H9 (cell line): ENCODE measurements around the gene RAB25. TPM values are rescaled to one million over a fixed set of nuclear protein-coding genes. Genes with fewer than 3 reads are reported as not detected.

Experiments used
- DNase-seq: peaks from one replicate; pipeline ENCODE4 v3.0.0-alpha.2; 2017
- H2AFZ ChIP-seq: one replicate; pipeline ENCODE4 v1.6.1; 2013; ENCODE audit warnings: mild to moderate bottlenecking, low read length, control low read depth, moderate library complexity
- H2AK5ac ChIP-seq: 2 replicates; pipeline ENCODE4 v1.6.1; 2013; ENCODE audit warnings: low read length, control low read depth, mixed read lengths; ENCODE audit not compliant: insufficient read length
- H2BK120ac ChIP-seq: one replicate; pipeline ENCODE4 v1.6.1; 2013; ENCODE audit warnings: low read depth, mild to moderate bottlenecking, low read length, control low read depth, inconsistent platforms; ENCODE audit not compliant: poor library complexity, severe bottlenecking
- H2BK12ac ChIP-seq: 2 replicates; pipeline ENCODE4 v1.6.1; 2013; ENCODE audit warnings: low read length, control low read depth, mixed read lengths, low read depth; ENCODE audit not compliant: insufficient read length
- H2BK15ac ChIP-seq: 2 replicates; pipeline ENCODE4 v1.6.1; 2013; ENCODE audit warnings: low read depth, low read length, control low read depth
- H2BK20ac ChIP-seq: one replicate; pipeline ENCODE4 v1.6.1; 2013; ENCODE audit warnings: low read depth, mild to moderate bottlenecking, low read length, control low read depth, inconsistent platforms; ENCODE audit not compliant: poor library complexity, severe bottlenecking
- H2BK5ac ChIP-seq: 2 replicates; pipeline ENCODE4 v1.6.1; 2013; ENCODE audit warnings: low read length, control low read depth, mixed read lengths; ENCODE audit not compliant: insufficient read length
- H3K14ac ChIP-seq: 2 replicates; pipeline ENCODE4 v1.6.1; 2013; ENCODE audit warnings: low read length, control low read depth; ENCODE audit not compliant: insufficient read depth
- H3K18ac ChIP-seq: 2 replicates; pipeline ENCODE4 v1.6.1; 2013; ENCODE audit warnings: low read depth, mild to moderate bottlenecking, mixed read lengths, low read length, control low read depth; ENCODE audit not compliant: insufficient read length
- H3K23ac ChIP-seq: 2 replicates; pipeline ENCODE4 v1.6.1; 2013; ENCODE audit warnings: low read length, control low read depth, mixed read lengths, low read depth; ENCODE audit not compliant: insufficient read length
- H3K23me2 ChIP-seq: 2 replicates; pipeline ENCODE4 v1.6.1; 2013; ENCODE audit warnings: low read depth, mild to moderate bottlenecking, mixed read lengths, low read length, control low read depth; ENCODE audit not compliant: insufficient read length, poor library complexity, severe bottlenecking
- H3K27ac ChIP-seq: 2 replicates; pipeline ENCODE4 v1.5.1; 2013; ENCODE audit warnings: low read length, control low read depth, mixed read lengths, low read depth; ENCODE audit not compliant: insufficient read length
- H3K27me3 ChIP-seq: 2 replicates; pipeline ENCODE4 v1.6.1; 2013; ENCODE audit warnings: low read length, control low read depth, inconsistent platforms; ENCODE audit not compliant: insufficient read depth
- H3K4ac ChIP-seq: 2 replicates; pipeline ENCODE4 v1.6.1; 2013; ENCODE audit warnings: low read depth, mild to moderate bottlenecking, control low read depth, inconsistent platforms, low read length, moderate library complexity
- H3K4me1 ChIP-seq: 2 replicates; pipeline ENCODE4 v1.6.1; 2013; ENCODE audit warnings: low read length, control low read depth, inconsistent platforms; ENCODE audit not compliant: insufficient read depth
- H3K4me2 ChIP-seq: 2 replicates; pipeline ENCODE4 v1.6.1; 2013; ENCODE audit warnings: low read length, control low read depth, mixed read lengths; ENCODE audit not compliant: insufficient read length, insufficient read depth
- H3K56ac ChIP-seq: 2 replicates; pipeline ENCODE4 v1.6.1; 2013; ENCODE audit warnings: low read depth, mild to moderate bottlenecking, mixed read lengths, low read length, control low read depth; ENCODE audit not compliant: insufficient read length
- H3K79me1 ChIP-seq: 2 replicates; pipeline ENCODE4 v1.6.1; 2013; ENCODE audit warnings: low read depth, mild to moderate bottlenecking, moderate library complexity, low read length, control low read depth, inconsistent platforms; ENCODE audit not compliant: insufficient read depth, poor library complexity, severe bottlenecking
- H3K79me2 ChIP-seq: 2 replicates; pipeline ENCODE4 v1.6.1; 2013; ENCODE audit warnings: low read length, control low read depth, inconsistent platforms; ENCODE audit not compliant: insufficient read depth
- H3K9ac ChIP-seq: 2 replicates; pipeline ENCODE4 v1.6.1; 2013; ENCODE audit warnings: low read length, control low read depth, mixed read lengths; ENCODE audit not compliant: insufficient read length; ENCODE audit errors: extremely low read depth
- H3K9me3 ChIP-seq: one replicate; pipeline ENCODE4 v1.6.1; 2013; ENCODE audit warnings: low read depth, low read length, inconsistent platforms; ENCODE audit not compliant: control insufficient read depth
- H3T11ph ChIP-seq: one replicate; pipeline ENCODE4 v1.6.1; 2013; ENCODE audit warnings: mild to moderate bottlenecking, low read length, control low read depth, inconsistent platforms
- H4K20me1 ChIP-seq: one replicate; pipeline ENCODE4 v1.6.1; 2013; ENCODE audit not compliant: control insufficient read depth, insufficient read length, insufficient read depth
- H4K5ac ChIP-seq: 2 replicates; pipeline ENCODE4 v1.6.1; 2013; ENCODE audit warnings: low read depth, mild to moderate bottlenecking, mixed read lengths, low read length, control low read depth; ENCODE audit not compliant: insufficient read length
- H4K8ac ChIP-seq: replicated peaks from 2 replicates; pipeline ENCODE4 v1.6.1; 2013; ENCODE audit warnings: low read length, control low read depth, mixed read lengths, low read depth; ENCODE audit not compliant: insufficient read length
- H4K91ac ChIP-seq: 2 replicates; pipeline ENCODE4 v1.6.1; 2013; ENCODE audit warnings: low read depth, mild to moderate bottlenecking, moderate library complexity, mixed read lengths, low read length, control low read depth; ENCODE audit not compliant: insufficient read length
- H3K27ac Mint-ChIP-seq, 3 experiments: 2 replicates in 2 of 3; 3 replicates in 1 of 3; pipeline ENCODE4 v1.8.0; 2020 to 2021; ENCODE audit warnings: mixed read lengths in 3 of 3, mild to moderate bottlenecking in 1 of 3, moderate library complexity in 1 of 3
- H3K27me3 Mint-ChIP-seq: 2 replicates; pipeline ENCODE4 v1.8.0; 2021; ENCODE audit warnings: low read depth, mild to moderate bottlenecking, moderate library complexity, mixed read lengths
- H3K36me3 Mint-ChIP-seq, 3 experiments: 2 replicates in 2 of 3; 3 replicates in 1 of 3; pipeline ENCODE4 v1.8.0; 2020 to 2021; ENCODE audit warnings: low read depth in 3 of 3, mixed read lengths in 3 of 3; ENCODE audit not compliant: insufficient read depth in 1 of 3
- H3K4me1 Mint-ChIP-seq, 2 experiments: 2 replicates each; pipeline ENCODE4 v1.8.0; 2020; ENCODE audit warnings: mixed read lengths in 2 of 2
- H3K4me3 Mint-ChIP-seq, 2 experiments: 2 replicates in 1 of 2; 3 replicates in 1 of 2; pipeline ENCODE4 v1.8.0; 2020 to 2021; ENCODE audit warnings: mild to moderate bottlenecking in 2 of 2, mixed read lengths in 2 of 2, moderate library complexity in 1 of 2
- H3K9me3 Mint-ChIP-seq, 2 experiments: 2 replicates in 1 of 2; 3 replicates in 1 of 2; pipeline ENCODE4 v1.8.0; 2020; ENCODE audit warnings: mild to moderate bottlenecking in 2 of 2, mixed read lengths in 2 of 2, moderate library complexity in 1 of 2
- CTCF ChIP-seq: fragments of 200-600 bp; sonication (generic); conservative IDR thresholded peaks from 3 replicates; pipeline ENCODE4 v1.8.0; 2021; ENCODE audit warnings: antibody characterized with exemption, mild to moderate bottlenecking
- WGBS: extraction: QIAGEN DNeasy Blood & Tissue Kit; methylation state at CpG from one replicate; pipeline ENCODE4 v1.1.7; 2013; ENCODE audit warnings: missing lambda C conversion rate, low lambda C conversion rate, mixed read lengths; ENCODE audit not compliant: insufficient read length; ENCODE audit errors: extremely low coverage; 5-methylcytosine and 5-hydroxymethylcytosine counted together
- total RNA-seq: library from RNA; stranded (reverse); gene quantifications from 2 replicates; pipeline ENCODE4 v1.2.1, GENCODE V29; 2021

Gene RAB25
- total RNA-seq, 1 experiment from 2014 or later = 43.1 TPM

GRCh38 chr1:156019946-156020292, 41.0 kb upstream of the RAB25 start:
- Histone ChIP-seq H3K14ac (no peak overlapping the region), H2BK120ac (no peak overlapping the region), H3K23ac (no peak overlapping the region), H3K27ac (no peak overlapping the region), H4K5ac (no peak overlapping the region), H3T11ph (no peak overlapping the region), H3K27me3 (no peaks in the 10 kb centered on the region; the same call in 1 of the 2 replicates), H3K79me2 (peaks cover 8% of the 10 kb centered on the region; the same call in 1 of the 2 replicates), H4K8ac (no peak overlapping the region), H3K18ac (no peak overlapping the region), H3K4me2 (peak overlapping the region; percentile 78), H2BK15ac (no peak overlapping the region), H2BK12ac (no peak overlapping the region), H3K56ac (no peak overlapping the region), H3K4ac (no peak overlapping the region), H2AFZ (no peak overlapping the region), H2AK5ac (no peak overlapping the region), H3K9ac (peak overlapping the region; percentile 60), H3K9me3 (no peaks in the 10 kb centered on the region), H4K20me1 (no peaks in the 10 kb centered on the region), H4K91ac (no peak overlapping the region), H2BK5ac (no peak overlapping the region), H2BK20ac (no peak overlapping the region), H3K79me1 (peaks cover 6% of the 10 kb centered on the region), H3K4me1 (peaks cover 2% of the 10 kb centered on the region; the same call in 1 of the 2 replicates), H3K23me2 (peaks cover 7% of the 10 kb centered on the region)
- Mint-ChIP-seq H3K9me3 (no peaks in the 10 kb centered on the region), H3K27ac (peak overlapping the region; percentile 76 to 88 (median 81); a peak in 4 of 7 replicates), H3K27me3 (peaks cover 29% of the 10 kb centered on the region), H3K4me3 (peak overlapping the region; percentile 91 to 96), H3K4me1 (peaks cover 9 to 10% of the 10 kb centered on the region in 2 experiments), H3K36me3 (peaks cover 29 to 44% (median 39%) of the 10 kb centered on the region in 3 experiments; a peak in 6 of 7 replicates)
- no CpG with 5 or more reads among the region's 8 CpGs for WGBS
- DNase-seq = no peak
- no peak for TF ChIP-seq CTCF
